Muscle layer of duodenum (tissue), 2 donors: ENCODE data around the gene PPEF1.

Source experiments
- H3K27ac ChIP-seq: one replicate; pipeline ENCODE4 v1.7.0; 2013; ENCODE audit warnings: mild to moderate bottlenecking, low read length
- H3K27me3 ChIP-seq: one replicate; pipeline ENCODE4 v1.7.0; 2013; ENCODE audit warnings: low read depth, mild to moderate bottlenecking, control low read depth, low read length
- H3K36me3 ChIP-seq, 2 donors: one replicate each; pipeline ENCODE4 v1.7.0; 2013; ENCODE audit warnings: low read length in 2 of 2, control low read depth in 1 of 2, mild to moderate bottlenecking in 1 of 2; ENCODE audit not compliant: insufficient read depth in 2 of 2, control insufficient read depth in 1 of 2
- H3K4me1 ChIP-seq, 2 donors: one replicate each; pipeline ENCODE4 v1.7.0; 2013; ENCODE audit warnings: low read length in 2 of 2, mild to moderate bottlenecking in 2 of 2, control low read depth in 1 of 2, moderate library complexity in 1 of 2; ENCODE audit not compliant: insufficient read depth in 2 of 2, control insufficient read depth in 1 of 2
- H3K4me3 ChIP-seq, 2 donors: one replicate each; pipeline ENCODE4 v1.7.0; 2013; ENCODE audit warnings: low read length in 2 of 2, low read depth in 1 of 2, mild to moderate bottlenecking in 1 of 2
- H3K9me3 ChIP-seq, 2 donors: one replicate each; pipeline ENCODE4 v1.7.0; 2013; ENCODE audit warnings: low read length in 2 of 2, control low read depth in 1 of 2, mild to moderate bottlenecking in 1 of 2; ENCODE audit not compliant: control insufficient read depth in 1 of 2
- donor health status: healthy.

The PPEF1 gene

DNA sequence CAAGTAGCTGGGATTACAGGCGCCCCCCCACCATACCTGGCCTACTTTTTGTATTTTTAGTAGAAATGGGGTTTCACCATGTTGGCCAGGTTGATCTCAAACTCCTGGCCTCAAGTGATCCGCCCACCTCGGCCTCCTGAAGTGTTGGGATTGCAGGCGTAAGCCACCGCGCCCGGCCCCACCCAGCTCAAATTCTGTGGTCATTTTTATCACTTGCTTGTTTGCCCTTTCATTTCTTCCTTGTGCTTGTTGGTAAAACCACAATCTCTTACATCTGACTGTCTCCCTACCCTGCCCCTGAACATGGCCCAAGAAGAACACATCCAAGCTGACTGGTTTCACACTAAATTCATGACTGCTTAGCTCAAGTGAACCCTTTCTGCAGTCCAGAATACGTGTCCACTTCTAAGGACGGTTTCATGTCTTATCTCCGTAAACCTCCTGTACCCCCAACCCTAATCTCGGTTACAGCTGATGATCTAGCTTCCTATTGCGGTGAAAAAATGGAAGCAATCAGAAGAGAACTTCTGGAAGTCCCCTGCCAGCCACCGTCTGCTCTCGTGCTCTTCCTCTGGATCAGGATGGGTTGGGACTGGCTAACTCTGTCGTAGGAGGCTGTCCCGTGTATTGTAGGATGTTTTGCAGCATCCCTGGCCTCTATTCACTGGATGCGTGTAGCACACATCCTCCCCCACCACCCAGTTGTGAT is 30.1 kb upstream of the PPEF1 start:
- Histone ChIP-seq H3K4me3 (no peak overlapping the region), H3K27me3 (no peaks in the 10 kb centered on the region), H3K27ac (no peak overlapping the region), H3K9me3 (no peaks in the 10 kb centered on the region), H3K4me1 (no peaks in the 10 kb centered on the region), H3K36me3 (no peaks in the 10 kb centered on the region)

DNA sequence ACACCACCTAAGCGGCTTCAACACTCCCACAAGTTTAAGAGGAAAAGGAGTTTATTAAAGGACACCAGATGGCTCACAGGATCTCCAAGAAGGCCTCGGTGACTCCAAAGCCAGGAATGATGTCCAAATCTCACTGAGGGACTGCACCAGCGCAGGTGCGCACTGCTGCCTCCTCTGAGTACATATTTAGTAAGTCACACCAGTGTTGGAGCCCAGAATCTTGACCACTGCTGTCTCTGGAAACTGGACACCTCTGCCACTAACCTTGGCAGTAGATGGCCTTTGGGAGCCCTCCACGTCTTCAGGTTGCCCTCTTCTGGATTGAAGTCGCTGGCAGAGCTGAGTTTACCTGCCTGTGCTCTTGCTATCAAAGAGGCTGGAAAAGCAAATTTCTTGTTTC is 25.4 kb upstream of the PPEF1 start:
- Histone ChIP-seq H3K4me1 (no peaks in the 10 kb centered on the region), H3K36me3 (no peaks in the 10 kb centered on the region), H3K27ac (no peak overlapping the region), H3K9me3 (no peaks in the 10 kb centered on the region), H3K27me3 (no peaks in the 10 kb centered on the region), H3K4me3 (no peak overlapping the region)

DNA sequence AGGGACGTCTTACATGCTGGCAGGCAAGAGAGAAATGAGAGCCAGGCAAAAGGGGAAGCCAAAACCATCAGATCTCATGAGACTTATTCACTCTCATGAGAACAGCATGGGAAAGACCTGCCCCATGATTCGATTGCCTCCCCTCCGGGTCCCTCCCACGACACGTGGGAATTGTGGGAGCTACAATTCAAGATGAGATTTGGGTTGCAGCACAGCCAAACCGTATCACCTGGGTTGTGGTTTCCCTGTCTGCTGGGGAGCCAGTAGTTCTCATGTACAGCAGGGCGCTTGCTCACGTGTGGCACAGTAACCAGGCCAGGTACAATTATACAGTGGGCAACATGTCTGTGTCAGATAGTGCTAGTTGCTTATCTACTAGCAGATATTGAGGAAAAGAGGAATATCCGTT is 24.5 kb upstream of the PPEF1 start:
- Histone ChIP-seq H3K4me3 (no peak overlapping the region), H3K36me3 (no peaks in the 10 kb centered on the region), H3K4me1 (no peaks in the 10 kb centered on the region), H3K27me3 (no peaks in the 10 kb centered on the region), H3K27ac (no peak overlapping the region), H3K9me3 (no peaks in the 10 kb centered on the region)

DNA sequence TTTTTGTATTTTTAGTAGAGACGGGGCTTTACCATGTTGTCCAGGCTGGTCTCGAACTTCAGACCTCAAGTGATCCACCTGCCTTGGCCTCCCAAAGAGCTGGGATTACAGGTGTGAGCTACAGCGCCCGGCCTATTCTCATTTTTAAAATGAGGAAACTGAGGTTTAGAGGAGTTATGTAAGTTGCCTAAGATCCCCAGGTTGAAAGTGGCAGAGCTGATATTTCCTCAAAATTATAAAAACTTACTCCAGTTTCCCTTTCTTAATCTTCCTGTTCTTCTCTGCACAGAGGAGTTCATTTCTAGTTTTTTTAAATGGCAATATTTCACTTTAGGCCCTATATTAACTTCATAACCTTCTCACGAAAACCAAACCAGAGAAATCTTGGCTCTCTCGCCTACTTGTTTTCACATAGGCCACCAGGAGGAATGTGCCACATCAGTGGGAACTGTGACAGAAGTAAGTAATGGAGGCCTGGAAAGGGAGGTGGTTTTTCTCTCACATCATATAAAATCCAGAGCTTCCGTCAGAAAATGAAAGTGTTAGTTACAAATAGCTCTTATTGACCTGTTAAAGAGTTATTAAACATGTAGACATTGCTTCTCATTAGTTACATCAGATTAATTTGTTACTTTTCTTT is 19.5 kb upstream of the PPEF1 start:
- Histone ChIP-seq H3K4me3 (no peak overlapping the region), H3K9me3 (no peaks in the 10 kb centered on the region), H3K36me3 (no peaks in the 10 kb centered on the region), H3K4me1 (no peaks in the 10 kb centered on the region), H3K27me3 (no peaks in the 10 kb centered on the region), H3K27ac (no peak overlapping the region)

DNA sequence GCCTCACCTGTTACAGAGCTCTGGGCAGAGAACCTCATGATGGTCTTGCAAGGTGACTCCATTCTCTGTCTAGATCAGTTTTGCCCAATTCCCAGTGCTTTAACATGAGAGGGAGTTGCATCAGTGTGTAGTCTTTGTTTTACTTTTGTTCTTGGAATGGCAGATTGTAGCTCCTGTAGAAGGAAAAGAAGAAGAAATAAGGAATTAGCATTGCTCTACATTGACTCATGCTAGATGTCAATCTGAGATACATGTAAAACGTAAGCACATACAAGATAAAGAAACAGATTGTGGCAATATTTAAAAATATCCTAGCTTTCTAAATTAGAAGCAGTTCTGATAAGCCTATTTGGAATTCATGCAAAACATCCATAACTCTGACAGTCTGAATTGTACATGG is 16.0 kb upstream of the PPEF1 start:
- Histone ChIP-seq H3K27ac (no peak overlapping the region), H3K4me1 (no peaks in the 10 kb centered on the region), H3K4me3 (no peak overlapping the region), H3K9me3 (peaks cover 0 to 4% of the 10 kb centered on the region in 2 donors), H3K27me3 (no peaks in the 10 kb centered on the region), H3K36me3 (no peaks in the 10 kb centered on the region)

DNA sequence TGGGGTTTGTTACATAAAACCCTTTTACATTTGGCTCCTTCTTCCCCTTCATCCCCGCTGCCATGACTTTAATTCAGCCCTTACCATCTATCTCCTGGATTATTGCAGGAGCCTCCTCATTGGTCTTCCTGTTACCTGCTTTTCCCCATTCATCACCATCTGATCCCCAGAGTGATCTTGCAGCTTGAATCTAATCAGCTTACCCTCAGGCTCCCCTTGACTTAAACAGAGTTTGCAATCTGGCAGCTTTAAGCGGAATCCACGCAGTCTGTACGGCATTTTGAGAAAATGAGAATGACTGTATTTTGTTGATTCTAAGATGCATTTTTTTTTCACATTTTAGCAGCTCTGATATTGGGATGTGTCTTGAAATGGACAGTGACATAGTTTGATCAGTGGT is 14.9 kb upstream of the PPEF1 start:
- H3K9me3 ChIP-seq = peaks cover 0 to 4% of the 10 kb centered on the region in 2 donors
- H3K27ac ChIP-seq = no peak overlapping the region
- no peaks in the 10 kb centered on the region for H3K36me3 ChIP-seq
- no peak overlapping the region for H3K4me3 ChIP-seq
- no peaks in the 10 kb centered on the region for H3K4me1 ChIP-seq
- no peaks in the 10 kb centered on the region for H3K27me3 ChIP-seq

DNA sequence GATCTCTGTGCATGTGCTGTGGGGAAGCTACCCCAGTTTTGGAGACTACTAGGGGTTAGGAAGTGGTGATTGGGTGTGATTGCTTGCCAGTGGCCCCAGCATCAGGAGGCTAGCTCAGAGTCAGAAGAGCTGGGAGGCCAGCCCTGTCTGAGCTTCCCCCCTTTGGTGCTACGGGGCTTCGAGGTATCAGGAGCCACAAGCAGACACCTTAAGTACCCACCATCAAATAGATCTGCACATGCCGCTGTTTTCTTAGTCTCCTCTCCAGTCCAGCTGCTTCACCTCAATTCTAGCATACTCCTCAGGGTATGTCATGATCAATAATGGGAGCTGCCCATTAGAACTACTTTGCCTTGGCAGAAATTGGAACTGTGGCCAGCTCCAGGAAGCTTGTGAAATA is 10.8 kb upstream of the PPEF1 start:
- Histone ChIP-seq H3K4me1 (no peaks in the 10 kb centered on the region), H3K27me3 (no peaks in the 10 kb centered on the region), H3K4me3 (no peak overlapping the region), H3K36me3 (no peaks in the 10 kb centered on the region), H3K9me3 (peaks cover 0 to 4% of the 10 kb centered on the region in 2 donors), H3K27ac (no peak overlapping the region)

DNA sequence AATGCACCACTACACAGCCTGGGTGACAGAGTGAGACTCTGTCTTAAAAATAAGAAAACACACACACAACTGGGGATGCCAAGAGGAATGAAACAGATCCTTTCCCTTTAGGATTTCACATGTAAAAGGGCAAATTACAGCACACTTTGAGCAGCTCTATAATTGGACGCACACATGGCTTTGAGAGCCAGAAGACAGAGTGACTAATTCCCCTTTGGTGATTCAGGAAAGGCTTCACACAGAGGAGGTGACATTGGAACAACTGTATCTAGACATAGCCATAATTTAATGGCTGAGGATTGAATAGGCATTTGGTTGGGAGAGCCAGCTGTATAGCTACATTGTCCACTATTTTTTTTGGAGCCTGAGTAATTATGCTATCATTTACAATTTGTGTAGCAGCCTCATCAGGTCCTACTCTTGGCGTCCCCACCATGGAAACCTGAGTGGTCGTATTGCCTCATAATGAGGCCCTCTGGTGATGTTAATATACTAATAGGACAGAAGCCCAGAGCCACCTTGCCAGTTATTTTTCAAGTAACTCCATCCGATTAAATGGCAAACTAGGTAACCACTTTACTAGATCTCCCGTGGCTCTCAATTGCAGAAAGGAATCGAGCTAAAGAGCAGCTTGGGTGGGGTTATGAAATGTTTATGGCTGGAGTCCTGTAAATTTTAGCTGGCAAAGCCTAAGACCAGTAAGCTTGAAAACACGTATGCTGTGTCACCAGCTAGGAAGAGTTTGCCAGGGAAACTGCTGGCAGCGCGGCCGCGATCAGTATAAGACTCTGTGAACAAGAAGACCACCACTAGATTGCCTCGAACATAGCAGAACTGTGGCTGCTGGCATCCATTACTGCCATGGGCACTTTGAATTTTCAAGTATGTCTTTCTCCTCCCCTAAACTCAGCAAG is 8.5 kb upstream of the PPEF1 start:
- Histone ChIP-seq H3K27ac (no peak overlapping the region), H3K4me3 (no peak overlapping the region), H3K27me3 (no peaks in the 10 kb centered on the region), H3K9me3 (peaks cover 0 to 4% of the 10 kb centered on the region in 2 donors), H3K36me3 (no peaks in the 10 kb centered on the region), H3K4me1 (peaks cover 0 to 3% of the 10 kb centered on the region in 2 donors)

DNA sequence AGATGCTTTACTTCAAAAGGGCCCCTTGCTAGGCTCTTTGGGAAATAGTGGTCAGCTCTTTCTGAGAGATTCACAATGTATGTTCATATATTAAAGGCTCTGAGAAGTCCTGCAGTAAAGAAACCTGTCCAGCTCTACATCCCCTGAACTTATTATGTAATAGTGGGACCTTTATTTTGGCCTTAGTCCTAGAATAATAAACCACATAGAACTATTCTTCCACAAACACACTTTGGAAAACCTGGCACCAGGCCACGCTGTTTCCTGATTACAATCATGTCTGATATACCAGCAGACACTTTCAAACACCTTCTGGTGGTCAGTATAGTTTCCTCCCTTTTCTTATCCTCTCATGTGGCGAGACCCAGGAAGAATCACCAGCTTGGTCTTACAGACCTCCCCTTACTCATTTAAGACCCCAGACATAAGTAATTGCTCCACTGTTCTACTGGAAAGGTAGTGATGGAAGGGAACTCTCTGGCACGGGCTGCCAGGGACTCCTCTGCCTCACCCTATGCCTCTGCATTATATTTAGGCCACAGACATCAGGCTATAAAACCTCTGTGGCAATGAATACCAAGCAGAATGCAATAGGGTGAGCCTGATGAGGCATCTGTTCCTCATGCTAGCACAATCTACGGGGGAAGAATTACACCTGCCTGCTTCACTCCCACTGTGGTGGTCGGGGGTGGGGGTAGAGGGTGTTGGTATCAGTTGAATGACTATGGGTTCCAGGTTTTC is 5.7 kb upstream of the PPEF1 start:
- Histone ChIP-seq H3K27ac (no peak overlapping the region), H3K36me3 (no peaks in the 10 kb centered on the region), H3K9me3 (no peaks in the 10 kb centered on the region), H3K27me3 (no peaks in the 10 kb centered on the region), H3K4me3 (no peak overlapping the region), H3K4me1 (peaks cover 0 to 3% of the 10 kb centered on the region in 2 donors)

DNA sequence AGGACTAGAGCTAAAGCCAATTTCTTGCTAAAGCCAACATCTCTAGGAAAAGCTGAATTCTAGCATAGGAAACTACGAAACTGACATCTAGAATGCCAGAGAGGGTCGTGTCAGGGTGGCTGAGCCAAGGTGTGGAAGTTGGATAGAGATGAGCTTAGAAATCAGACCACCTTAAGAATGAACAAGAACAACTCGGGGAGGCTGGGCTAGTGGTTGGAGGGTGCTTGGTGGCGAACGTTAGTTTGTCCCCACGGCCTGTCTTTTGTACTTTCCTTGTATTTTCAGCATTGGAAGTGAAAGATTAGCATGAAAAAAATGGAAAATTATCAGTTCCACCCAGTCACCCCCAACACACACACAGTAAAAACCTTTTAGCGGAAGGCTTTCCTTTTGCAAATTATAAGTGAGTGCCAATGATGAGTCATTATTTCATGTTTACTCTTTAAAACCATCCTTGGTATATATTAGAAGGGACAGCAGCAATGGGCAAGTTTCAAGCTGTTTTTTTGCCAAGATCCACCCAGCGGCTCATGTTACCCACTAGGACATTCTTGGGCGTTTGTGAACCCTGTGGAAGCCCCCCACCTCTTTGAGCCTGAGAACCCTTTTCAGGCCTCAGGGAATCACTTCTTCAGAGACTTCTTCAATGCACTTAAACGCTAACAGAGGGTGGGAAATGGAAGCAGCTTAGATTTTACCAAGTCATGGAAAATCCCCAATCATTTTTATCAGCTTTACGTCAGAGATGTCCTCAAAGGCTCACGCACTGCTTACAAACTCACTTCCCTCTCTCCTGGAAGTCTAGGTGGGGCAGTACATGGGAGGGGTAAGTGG is 4.9 kb upstream of the PPEF1 start:
- Histone ChIP-seq H3K9me3 (no peaks in the 10 kb centered on the region), H3K27me3 (no peaks in the 10 kb centered on the region), H3K27ac (no peak overlapping the region), H3K4me1 (peaks cover 0 to 3% of the 10 kb centered on the region in 2 donors), H3K36me3 (no peaks in the 10 kb centered on the region), H3K4me3 (no peak overlapping the region)
